Measurements from ENCODE around the gene PDE6A.
"Not testable (repeated sequence)": the region's sequence is repeated elsewhere in the genome, so short reads cannot be mapped to it uniquely, and the experiment has no call there.

GRCh38 chr5:149858481-149858880 is 86.1 kb downstream of the PDE6A start:
- TF ChIP-seq KDM1A (IDR thresholded peaks at IDR 0.05; ENCODE audit: borderline replicate concordance, low read length); TCF12 (IDR thresholded peaks at IDR 0.05; ENCODE audit: low read depth, low read length); CTCF (IDR thresholded peaks at IDR 0.05; ENCODE audit: control extremely low read depth in 1 of 3, insufficient read depth in 1 of 3, low read depth in 1 of 3, low read length in 3 of 3); POLR2A (IDR thresholded peaks at IDR 0.05; ENCODE audit: control extremely low read depth in 1 of 2, low read depth in 2 of 2, low read length in 2 of 2); USF2 (IDR thresholded peaks at IDR 0.05; ENCODE audit: low read length); NANOG (IDR thresholded peaks at IDR 0.05; ENCODE audit: insufficient read depth, low read depth, low read length, poor library complexity, severe bottlenecking); CREB1 (IDR thresholded peaks at IDR 0.05); ZNF274 (IDR thresholded peaks at IDR 0.05; ENCODE audit: borderline replicate concordance, extremely low read depth, low read length): not testable (repeated sequence)
